Progenitor cell of endocrine pancreas (in vitro differentiated cells): ENCODE results near the gene LRRTM4. TPM values are rescaled to one million over a fixed set of nuclear protein-coding genes. Genes with fewer than 3 reads are reported as not detected.

Source experiments
- DNase-seq: peaks from one replicate; pipeline ENCODE4 v3.0.0; 2021; ENCODE audit warnings: low spot score; ENCODE audit not compliant: unreplicated experiment
- H3K27ac Mint-ChIP-seq: 2 replicates; pipeline ENCODE4 v1.8.0; 2021; ENCODE audit warnings: mild to moderate bottlenecking, moderate library complexity, mixed read lengths
- H3K27me3 Mint-ChIP-seq: 2 replicates; pipeline ENCODE4 v1.8.0; 2021; ENCODE audit warnings: mixed read lengths
- H3K36me3 Mint-ChIP-seq: 2 replicates; pipeline ENCODE4 v1.8.0; 2022; ENCODE audit warnings: mixed read lengths; ENCODE audit not compliant: insufficient read depth
- H3K4me1 Mint-ChIP-seq: 2 replicates; pipeline ENCODE4 v1.8.0; 2021; ENCODE audit warnings: low read depth, mixed read lengths
- H3K4me3 Mint-ChIP-seq: 2 replicates; pipeline ENCODE4 v1.8.0; 2021; ENCODE audit warnings: low read depth, mild to moderate bottlenecking, moderate library complexity, mixed read lengths
- H3K9me3 Mint-ChIP-seq: 2 replicates; pipeline ENCODE4 v1.8.0; 2021; ENCODE audit warnings: low read depth, mixed read lengths
- total RNA-seq: library from RNA; stranded (reverse); gene quantifications from 2 replicates; pipeline ENCODE4 v1.2.1, GENCODE V29; 2021
- TF ChIP-seq, protein P1 (sequence below): fragments of 200-600 bp; sonication (generic); IDR thresholded peaks from one replicate; pipeline ENCODE4 v1.5.0; 2021; ENCODE audit warnings: antibody characterized with exemption, mild to moderate bottlenecking; ENCODE audit not compliant: unreplicated experiment

The LRRTM4 gene
- total RNA-seq, 1 donor from 2014 or later = 2.3 TPM

DNA sequence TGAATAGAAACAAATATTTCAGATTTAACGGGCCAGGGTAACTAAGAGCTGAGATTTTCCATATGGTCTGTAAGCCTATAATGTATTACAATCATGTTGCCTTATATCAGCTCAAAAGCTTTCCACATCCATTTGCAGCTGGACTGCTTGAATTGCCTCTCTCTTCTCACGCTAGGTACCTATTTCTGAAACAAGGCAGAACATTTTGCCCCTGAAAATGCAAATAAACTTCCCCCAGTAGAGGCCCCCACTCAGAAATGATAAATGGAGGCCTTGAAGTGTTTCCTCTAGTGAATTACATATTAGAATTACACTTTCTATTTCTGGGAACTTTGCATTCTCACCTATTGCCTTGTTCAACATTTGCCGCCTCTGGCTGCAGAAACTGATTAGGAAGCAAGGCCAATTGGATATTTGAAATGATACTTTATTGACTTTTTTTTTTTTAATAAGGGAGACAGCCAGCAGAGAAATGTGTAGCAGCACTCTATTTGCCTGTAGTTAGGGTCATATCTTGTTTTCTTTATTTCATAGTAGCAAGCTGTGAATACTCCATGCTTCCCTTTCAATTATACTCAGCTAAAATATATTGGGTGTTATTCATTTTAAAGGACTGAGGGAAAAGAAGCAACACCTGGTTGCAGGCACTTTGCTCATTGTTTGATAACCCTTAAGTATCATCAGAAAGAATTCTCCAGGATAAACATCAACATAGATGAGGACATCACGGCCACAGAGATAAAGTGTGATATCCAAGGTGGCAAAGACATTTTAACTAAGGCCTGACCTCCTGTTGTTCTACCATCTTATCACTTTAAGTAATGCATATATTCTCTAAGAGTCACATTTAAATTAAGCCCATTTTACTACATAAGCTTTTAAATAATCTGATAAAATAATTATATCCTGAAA lies 505.5 kb downstream of the LRRTM4 start:
- Mint-ChIP-seq H3K27ac (no peak overlapping the region), H3K27me3 (peaks cover 4% of the 10 kb centered on the region), H3K9me3 (peaks cover under 1% of the 10 kb centered on the region), H3K4me3 (no peak overlapping the region), H3K36me3 (no peaks in the 10 kb centered on the region), H3K4me1 (peaks cover 28% of the 10 kb centered on the region)
- DNase-seq = no peak
- TF ChIP-seq, protein P1, sequence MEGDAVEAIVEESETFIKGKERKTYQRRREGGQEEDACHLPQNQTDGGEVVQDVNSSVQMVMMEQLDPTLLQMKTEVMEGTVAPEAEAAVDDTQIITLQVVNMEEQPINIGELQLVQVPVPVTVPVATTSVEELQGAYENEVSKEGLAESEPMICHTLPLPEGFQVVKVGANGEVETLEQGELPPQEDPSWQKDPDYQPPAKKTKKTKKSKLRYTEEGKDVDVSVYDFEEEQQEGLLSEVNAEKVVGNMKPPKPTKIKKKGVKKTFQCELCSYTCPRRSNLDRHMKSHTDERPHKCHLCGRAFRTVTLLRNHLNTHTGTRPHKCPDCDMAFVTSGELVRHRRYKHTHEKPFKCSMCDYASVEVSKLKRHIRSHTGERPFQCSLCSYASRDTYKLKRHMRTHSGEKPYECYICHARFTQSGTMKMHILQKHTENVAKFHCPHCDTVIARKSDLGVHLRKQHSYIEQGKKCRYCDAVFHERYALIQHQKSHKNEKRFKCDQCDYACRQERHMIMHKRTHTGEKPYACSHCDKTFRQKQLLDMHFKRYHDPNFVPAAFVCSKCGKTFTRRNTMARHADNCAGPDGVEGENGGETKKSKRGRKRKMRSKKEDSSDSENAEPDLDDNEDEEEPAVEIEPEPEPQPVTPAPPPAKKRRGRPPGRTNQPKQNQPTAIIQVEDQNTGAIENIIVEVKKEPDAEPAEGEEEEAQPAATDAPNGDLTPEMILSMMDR = no peak

DNA sequence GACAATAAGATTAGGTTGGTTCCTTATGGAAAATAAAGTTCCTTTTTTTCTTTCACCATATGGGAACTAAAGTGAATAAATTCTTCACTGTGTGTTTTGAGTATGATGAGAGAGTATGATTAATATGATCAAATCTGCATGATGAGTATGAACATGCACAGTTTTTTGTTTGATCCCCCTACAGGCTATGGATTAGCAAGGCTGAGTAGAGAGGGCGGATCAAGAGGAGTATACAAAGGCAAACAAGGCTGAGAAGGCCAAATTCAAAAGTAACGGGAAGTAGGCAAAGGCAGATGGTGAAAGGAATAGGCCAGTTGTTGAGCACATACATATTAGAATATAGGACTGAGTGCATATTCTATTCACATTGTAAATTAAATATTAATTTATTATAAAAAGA lies 508.2 kb downstream of the LRRTM4 start:
- TF ChIP-seq, protein P1 = no peak
- Mint-ChIP-seq H3K27me3 (no peaks in the 10 kb centered on the region), H3K4me3 (no peak overlapping the region), H3K4me1 (peaks cover 28% of the 10 kb centered on the region), H3K9me3 (no peaks in the 10 kb centered on the region), H3K36me3 (no peaks in the 10 kb centered on the region), H3K27ac (no peak overlapping the region)
- no peak for DNase-seq

DNA sequence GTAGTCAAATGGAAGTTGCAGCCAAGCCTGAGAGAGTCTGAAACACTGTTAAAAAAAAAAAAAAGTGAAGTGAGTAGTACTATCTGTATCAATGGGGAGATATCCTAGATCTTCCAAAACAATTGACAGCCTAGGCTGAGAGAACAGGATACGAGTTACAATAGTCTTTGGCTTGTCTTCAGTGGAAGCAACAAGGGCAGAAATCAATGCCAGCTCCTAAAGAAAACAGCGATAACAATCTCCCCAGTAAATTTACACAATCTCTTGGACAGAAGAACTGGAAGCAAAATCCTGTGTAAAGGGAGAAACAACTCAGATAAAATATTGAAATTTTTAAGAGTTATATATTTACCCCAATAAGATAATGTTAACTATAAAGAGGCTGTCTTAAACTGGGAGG lies 508.7 kb downstream of the LRRTM4 start:
- TF ChIP-seq, protein P1 = no peak
- peak overlapping the region; percentile 44 for H3K27ac Mint-ChIP-seq
- no peak overlapping the region for H3K4me3 Mint-ChIP-seq

DNA sequence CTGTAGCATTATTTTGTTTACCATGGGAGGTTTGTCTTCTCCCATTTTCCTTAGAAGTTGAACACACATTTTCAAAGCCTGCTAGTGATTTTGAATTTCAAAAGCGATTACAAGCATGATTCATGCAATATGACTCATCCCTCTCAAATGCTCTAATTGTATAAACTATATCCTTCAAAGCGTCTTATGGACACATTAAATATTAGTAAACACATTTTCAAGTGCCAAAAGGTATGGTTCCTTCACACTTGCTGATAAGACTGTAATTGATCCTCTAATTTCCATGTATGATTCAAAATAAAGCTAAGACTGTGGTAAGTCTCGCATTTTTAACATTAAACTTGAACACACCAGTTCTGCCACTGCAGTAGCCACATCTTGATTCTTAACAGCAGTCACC lies 512.9 kb downstream of the LRRTM4 start:
- Mint-ChIP-seq H3K9me3 (no peaks in the 10 kb centered on the region), H3K4me1 (peaks cover 17% of the 10 kb centered on the region), H3K4me3 (no peak overlapping the region), H3K36me3 (no peaks in the 10 kb centered on the region), H3K27ac (no peak overlapping the region), H3K27me3 (no peaks in the 10 kb centered on the region)
- no peak for DNase-seq
- TF ChIP-seq, protein P1 = no peak

More for the DNA sequence above, 508.7 kb downstream of the LRRTM4 start:
- Mint-ChIP-seq H3K27me3 (no peaks in the 10 kb centered on the region), H3K9me3 (no peaks in the 10 kb centered on the region), H3K36me3 (no peaks in the 10 kb centered on the region), H3K4me1 (peaks cover 26% of the 10 kb centered on the region)
- DNase-seq = no peak

DNA sequence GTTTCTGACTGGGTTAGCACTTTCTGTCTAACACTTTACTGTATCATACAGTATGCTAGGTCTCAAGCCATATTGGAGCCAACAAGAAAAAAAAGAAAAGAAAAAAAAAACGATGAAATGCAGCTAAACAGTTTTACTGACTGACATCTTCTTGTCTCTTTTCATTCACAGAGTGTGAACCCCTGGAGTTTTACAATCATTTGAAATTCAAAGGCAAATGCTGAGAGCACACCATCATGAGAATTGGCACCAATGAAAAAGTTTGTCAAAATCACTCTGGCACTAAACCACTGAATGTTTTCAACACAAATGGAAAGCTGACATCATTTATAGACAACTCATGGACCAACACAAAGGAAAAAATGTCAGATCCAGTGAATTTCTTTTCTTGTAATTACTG lies 513.3 kb downstream of the LRRTM4 start:
- Mint-ChIP-seq H3K4me1 (peaks cover 15% of the 10 kb centered on the region), H3K27ac (no peak overlapping the region), H3K4me3 (no peak overlapping the region), H3K27me3 (no peaks in the 10 kb centered on the region), H3K9me3 (no peaks in the 10 kb centered on the region), H3K36me3 (no peaks in the 10 kb centered on the region)
- no peak for DNase-seq
- TF ChIP-seq, protein P1 = no peak
